NB4 (cell line): ENCODE measurements around the gene PCDHGA8.

ENCODE experiments used
- CTCF ChIP-seq: IDR thresholded peaks from one replicate; pipeline ENCODE4 v1.5.1; 2012; ENCODE audit warnings: low read depth, low read length
- MYC ChIP-seq: IDR thresholded peaks from 2 replicates; pipeline ENCODE4 v1.6.1; 2011; ENCODE audit warnings: low read depth, low read length
- POLR2A ChIP-seq: IDR thresholded peaks from 2 replicates; pipeline ENCODE4 v1.6.1; 2011; ENCODE audit warnings: mild to moderate bottlenecking; ENCODE audit not compliant: insufficient read length; ENCODE audit errors: extremely low read depth
- TF ChIP-seq, protein P1 (sequence below): IDR thresholded peaks from 2 replicates; pipeline ENCODE4 v1.6.1; 2011; ENCODE audit warnings: low read depth, low read length

DNA sequence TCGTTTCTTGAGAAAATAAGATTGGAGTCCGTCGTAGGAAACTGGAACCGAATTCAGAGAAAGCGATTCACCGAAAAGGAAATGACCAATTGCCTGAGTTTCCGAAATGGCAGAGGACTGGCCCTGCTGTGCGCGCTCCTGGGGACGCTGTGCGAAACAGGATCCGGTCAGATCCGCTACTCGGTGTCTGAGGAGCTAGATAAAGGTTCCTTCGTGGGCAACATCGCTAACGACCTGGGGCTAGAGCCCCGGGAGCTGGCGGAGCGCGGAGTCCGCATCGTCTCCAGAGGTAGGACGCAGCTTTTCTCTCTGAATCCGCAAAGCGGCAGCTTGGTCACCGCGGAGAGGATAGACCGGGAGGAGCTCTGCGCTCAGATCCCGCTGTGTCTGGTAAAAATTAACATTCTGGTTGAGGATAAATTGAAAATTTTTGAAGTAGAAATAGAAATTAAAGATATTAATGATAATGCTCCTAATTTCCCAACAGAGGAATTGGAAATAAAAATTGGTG is 48.4 kb upstream of the PCDHGA8 start:
- TF ChIP-seq POLR2A (no peak), CTCF (no peak), MYC (no peak)
- TF ChIP-seq, protein P1, sequence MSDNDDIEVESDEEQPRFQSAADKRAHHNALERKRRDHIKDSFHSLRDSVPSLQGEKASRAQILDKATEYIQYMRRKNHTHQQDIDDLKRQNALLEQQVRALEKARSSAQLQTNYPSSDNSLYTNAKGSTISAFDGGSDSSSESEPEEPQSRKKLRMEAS = no peak
